Measurements from ENCODE around the gene MBP.

MBP gene

GRCh38 chr18:77031662-77032061, 100.9 kb downstream of the MBP start:
- no peak for DNase-seq (ENCODE audit: low read depth in 1 of 2, low spot score in 1 of 2)
- no peaks in the 10 kb centered on the region for H3K27me3 ChIP-seq (ENCODE audit: insufficient read depth, poor library complexity, severe bottlenecking)
- no peak overlapping the region for H3K4me3 ChIP-seq (replicated peaks; ENCODE audit: insufficient read depth, low read length)
- no peak overlapping the region for H3K27ac ChIP-seq (replicated peaks)
- no peak for TF ChIP-seq POLR2AphosphoS5 (IDR thresholded peaks at IDR 0.05; ENCODE audit: low read depth)

DNA sequence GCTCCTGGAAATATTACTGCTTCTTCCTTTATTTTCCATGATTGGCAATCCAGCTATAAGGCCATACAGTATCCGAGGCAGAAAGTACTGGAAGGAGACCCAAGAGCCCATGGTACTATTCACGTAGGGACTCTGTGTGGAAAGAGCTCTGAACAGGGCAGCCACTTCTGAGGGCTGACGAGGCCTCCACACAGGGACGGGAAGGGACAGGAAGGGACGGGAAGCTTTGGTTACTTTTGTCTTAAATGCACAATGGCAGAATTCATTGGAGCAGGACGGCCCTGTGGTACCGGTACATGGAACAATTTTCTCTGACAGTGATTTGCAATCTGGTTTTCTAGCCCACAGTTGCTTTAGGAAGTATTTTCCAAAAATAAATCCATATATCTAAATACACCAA, 102.4 kb downstream of the MBP start:
- DNase-seq (ENCODE audit: low read depth in 1 of 2, low spot score in 1 of 2): no peak
- TF ChIP-seq SPI1 (IDR thresholded peaks at IDR 0.05; ENCODE audit: borderline replicate concordance, low read depth) (no peak), GABPA (IDR thresholded peaks at IDR 0.05; ENCODE audit: low read depth) (no peak), POLR2AphosphoS5 (IDR thresholded peaks at IDR 0.05; ENCODE audit: low read depth) (no peak), REST (IDR thresholded peaks at IDR 0.05; ENCODE audit: insufficient replicate concordance, low read depth) (no peak)
- TF ChIP-seq, protein P1, sequence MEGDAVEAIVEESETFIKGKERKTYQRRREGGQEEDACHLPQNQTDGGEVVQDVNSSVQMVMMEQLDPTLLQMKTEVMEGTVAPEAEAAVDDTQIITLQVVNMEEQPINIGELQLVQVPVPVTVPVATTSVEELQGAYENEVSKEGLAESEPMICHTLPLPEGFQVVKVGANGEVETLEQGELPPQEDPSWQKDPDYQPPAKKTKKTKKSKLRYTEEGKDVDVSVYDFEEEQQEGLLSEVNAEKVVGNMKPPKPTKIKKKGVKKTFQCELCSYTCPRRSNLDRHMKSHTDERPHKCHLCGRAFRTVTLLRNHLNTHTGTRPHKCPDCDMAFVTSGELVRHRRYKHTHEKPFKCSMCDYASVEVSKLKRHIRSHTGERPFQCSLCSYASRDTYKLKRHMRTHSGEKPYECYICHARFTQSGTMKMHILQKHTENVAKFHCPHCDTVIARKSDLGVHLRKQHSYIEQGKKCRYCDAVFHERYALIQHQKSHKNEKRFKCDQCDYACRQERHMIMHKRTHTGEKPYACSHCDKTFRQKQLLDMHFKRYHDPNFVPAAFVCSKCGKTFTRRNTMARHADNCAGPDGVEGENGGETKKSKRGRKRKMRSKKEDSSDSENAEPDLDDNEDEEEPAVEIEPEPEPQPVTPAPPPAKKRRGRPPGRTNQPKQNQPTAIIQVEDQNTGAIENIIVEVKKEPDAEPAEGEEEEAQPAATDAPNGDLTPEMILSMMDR (IDR thresholded peaks at IDR 0.05; ENCODE audit: insufficient read depth, low read length): no peak
- Histone ChIP-seq H3K27me3 (ENCODE audit: insufficient read depth, poor library complexity, severe bottlenecking) (no peaks in the 10 kb centered on the region), H3K4me3 (replicated peaks; ENCODE audit: insufficient read depth, low read length) (no peak overlapping the region), H3K27ac (replicated peaks) (no peak overlapping the region)

- H3K4me3 ChIP-seq (replicated peaks; ENCODE audit: insufficient read depth, low read length): no peak overlapping the region
- DNase-seq (ENCODE audit: low read depth in 1 of 2, low spot score in 1 of 2): no peak
- TF ChIP-seq SPI1 (IDR thresholded peaks at IDR 0.05; ENCODE audit: borderline replicate concordance, low read depth) (no peak), POLR2AphosphoS5 (IDR thresholded peaks at IDR 0.05; ENCODE audit: low read depth) (no peak), REST (IDR thresholded peaks at IDR 0.05; ENCODE audit: insufficient replicate concordance, low read depth) (no peak)
- TF ChIP-seq, protein P1 (IDR thresholded peaks at IDR 0.05; ENCODE audit: insufficient read depth, low read length): no peak
Measured at GRCh38 chr18:77025831-77026363, 106.7 kb downstream of the MBP start.

GRCh38 chr18:77025123-77025522, 107.5 kb downstream of the MBP start:
- TF ChIP-seq GABPA (IDR thresholded peaks at IDR 0.05; ENCODE audit: low read depth) (no peak), SPI1 (IDR thresholded peaks at IDR 0.05; ENCODE audit: borderline replicate concordance, low read depth) (no peak), POLR2AphosphoS5 (IDR thresholded peaks at IDR 0.05; ENCODE audit: low read depth) (no peak), REST (IDR thresholded peaks at IDR 0.05; ENCODE audit: insufficient replicate concordance, low read depth) (no peak)
- TF ChIP-seq, protein P1 (IDR thresholded peaks at IDR 0.05; ENCODE audit: insufficient read depth, low read length): no peak

More at GRCh38 chr18:77025831-77026363, 106.7 kb downstream of the MBP start:
- H3K27me3 ChIP-seq (ENCODE audit: insufficient read depth, poor library complexity, severe bottlenecking): no peaks in the 10 kb centered on the region
- no peak overlapping the region for H3K27ac ChIP-seq (replicated peaks)

More at GRCh38 chr18:77025123-77025522, 107.5 kb downstream of the MBP start:
- DNase-seq (ENCODE audit: low read depth in 1 of 2, low spot score in 1 of 2): no peak
- Histone ChIP-seq H3K27me3 (ENCODE audit: insufficient read depth, poor library complexity, severe bottlenecking) (no peaks in the 10 kb centered on the region), H3K4me3 (replicated peaks; ENCODE audit: insufficient read depth, low read length) (no peak overlapping the region), H3K27ac (replicated peaks) (no peak overlapping the region)

Data from HL-60 (cell line).